ENCODE results near the gene ZNF451.
"Not testable (repeated sequence)": the region's sequence is repeated elsewhere in the genome, so short reads cannot be mapped to it uniquely, and the experiment has no call there.

ZNF451 gene

GRCh38 chr6:57090458-57091067 is 575 bp downstream of the ZNF451 start:
- not testable (repeated sequence) for DNase-seq (ENCODE audit: low read depth)

GRCh38 chr6:57091375-57091774 is 1.4 kb downstream of the ZNF451 start:
- not testable (repeated sequence) for DNase-seq (ENCODE audit: low read depth)

DNA sequence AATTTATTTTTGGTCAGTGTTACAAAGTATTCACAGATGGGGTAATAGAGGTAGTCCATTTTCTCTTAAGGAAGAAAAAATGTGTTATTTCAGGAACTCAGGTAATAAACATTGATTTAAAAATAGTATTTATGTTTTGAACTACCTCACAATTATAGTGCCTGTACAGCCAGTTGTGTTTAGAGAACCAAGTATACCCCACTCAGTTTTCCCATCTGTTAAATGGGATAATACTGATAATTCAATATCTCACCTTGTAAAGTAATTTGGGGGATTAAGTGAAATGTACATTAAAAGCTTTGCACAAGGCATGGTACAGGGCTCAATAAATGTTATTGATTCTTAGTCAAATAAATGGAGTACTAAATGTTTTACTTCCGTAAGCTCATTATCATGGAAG is 4.7 kb downstream of the ZNF451 start:
- no peak for DNase-seq (ENCODE audit: low read depth)

- no peak for DNase-seq (ENCODE audit: low read depth)
Measured at GRCh38 chr6:57097596-57097995, 7.6 kb downstream of the ZNF451 start.

DNA sequence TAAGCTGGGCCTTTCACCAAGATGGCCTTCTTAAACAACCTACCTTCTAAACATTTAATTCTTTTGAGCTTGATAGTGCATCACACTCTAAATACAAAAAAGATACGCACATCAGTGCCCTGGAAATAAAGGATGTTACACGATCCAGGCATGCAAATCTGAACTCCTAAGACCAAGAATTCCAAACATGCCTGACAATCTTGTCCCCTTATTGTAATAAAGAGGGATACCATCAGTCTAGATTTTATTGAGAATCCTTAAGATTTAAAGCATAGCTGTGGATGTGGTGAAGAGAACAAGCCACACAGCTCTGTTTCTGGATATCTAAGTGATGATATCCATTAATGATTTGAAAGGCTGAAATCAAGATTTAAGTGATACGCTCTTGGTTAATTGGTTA is 13.0 kb downstream of the ZNF451 start:
- no peak for DNase-seq (ENCODE audit: low read depth)

- DNase-seq (ENCODE audit: low read depth), result no peak
Measured at GRCh38 chr6:57104336-57104735, 14.3 kb downstream of the ZNF451 start.

- no peak for DNase-seq (ENCODE audit: low read depth)
Measured at GRCh38 chr6:57106990-57107389, 17.0 kb downstream of the ZNF451 start.

GRCh38 chr6:57108691-57109090 is 18.7 kb downstream of the ZNF451 start:
- no peak for DNase-seq (ENCODE audit: low read depth)

GRCh38 chr6:57109880-57110279 is 19.9 kb downstream of the ZNF451 start:
- DNase-seq (ENCODE audit: low read depth), result no peak

- no peak for DNase-seq (ENCODE audit: low read depth)
Measured at GRCh38 chr6:57113105-57113504, 23.1 kb downstream of the ZNF451 start.

- DNase-seq (ENCODE audit: low read depth), result no peak
Measured at GRCh38 chr6:57116776-57117175, 26.8 kb downstream of the ZNF451 start.

DNA sequence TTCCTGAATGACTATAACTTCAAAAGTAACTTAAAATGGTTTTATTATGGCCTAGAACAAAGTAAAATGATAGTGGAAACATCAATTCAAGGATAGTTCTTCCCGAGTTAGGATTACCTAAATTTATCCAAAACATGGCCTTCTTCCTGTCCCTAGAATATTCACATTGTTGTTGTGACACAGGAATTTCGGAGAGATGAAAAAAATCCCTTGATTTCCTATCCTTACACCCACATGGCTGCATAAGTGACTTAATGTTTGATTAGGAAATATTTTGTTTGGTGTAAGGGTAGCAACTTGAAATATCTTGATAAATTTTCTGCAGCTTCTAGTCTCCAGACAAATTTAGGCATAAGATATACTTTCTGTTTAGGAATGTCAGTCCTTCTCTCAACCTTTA is 27.8 kb downstream of the ZNF451 start:
- no peak for DNase-seq (ENCODE audit: low read depth)

- DNase-seq (ENCODE audit: low read depth), result no peak
Measured at GRCh38 chr6:57123111-57123510, 33.1 kb downstream of the ZNF451 start.

DNA sequence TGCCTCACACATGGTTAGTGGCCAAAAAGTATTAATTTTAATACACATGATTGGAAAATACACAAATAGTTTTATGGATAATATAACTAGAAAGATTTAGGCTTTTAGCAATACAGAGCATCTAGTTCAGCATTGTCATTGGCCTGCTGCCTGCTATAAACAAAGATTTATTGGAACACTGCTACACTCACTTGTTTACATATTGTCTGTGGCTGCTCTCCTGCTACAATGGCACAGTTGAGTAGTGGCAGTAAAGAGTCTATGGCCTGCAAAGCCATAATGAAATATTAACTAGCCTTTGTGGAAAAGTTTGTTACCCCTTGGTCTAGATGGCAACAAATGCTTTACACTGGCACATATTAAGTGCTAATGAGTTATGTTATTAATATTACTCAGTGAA is 37.8 kb downstream of the ZNF451 start:
- no peak for DNase-seq (ENCODE audit: low read depth)

GRCh38 chr6:57130661-57131177 is 40.7 kb downstream of the ZNF451 start:
- no peak for DNase-seq (ENCODE audit: low read depth)

DNA sequence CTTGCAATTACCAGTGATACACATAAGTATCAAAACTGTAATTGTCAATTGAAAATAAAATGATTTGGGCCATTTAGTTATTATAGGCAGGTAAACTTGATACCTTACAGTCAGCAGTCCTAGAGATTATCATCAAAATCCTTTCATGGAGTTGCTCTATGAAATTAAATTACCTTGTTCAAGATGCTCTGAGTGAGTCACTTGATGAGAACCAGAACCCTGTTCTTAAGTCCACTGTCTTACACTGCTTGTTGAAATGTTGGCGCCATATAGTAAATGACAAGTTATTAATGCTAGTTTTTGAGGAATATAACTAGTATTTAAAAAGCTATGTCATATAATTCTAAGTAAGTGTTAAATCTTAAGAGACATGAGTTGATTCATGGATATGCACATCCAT is 45.0 kb downstream of the ZNF451 start:
- no peak for DNase-seq (ENCODE audit: low read depth)

DNA sequence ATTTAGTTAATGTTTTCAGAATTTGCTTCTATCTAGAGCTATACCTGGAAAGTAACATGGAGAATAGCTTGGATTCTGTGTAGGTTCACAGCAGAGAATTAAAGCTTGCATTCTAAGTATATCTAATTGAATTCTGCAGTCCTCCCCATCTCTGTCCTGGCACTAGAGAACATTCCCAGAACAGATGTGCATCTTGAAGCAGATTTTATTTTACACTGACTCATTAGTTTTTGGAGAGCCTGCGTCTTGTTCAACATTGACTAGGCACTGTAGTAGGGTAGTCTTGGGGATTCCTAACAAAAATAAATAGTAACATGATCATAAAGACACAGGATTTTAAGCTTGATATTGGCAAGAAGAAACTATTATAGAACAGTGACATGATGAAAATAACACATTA is 45.9 kb downstream of the ZNF451 start:
- no peak for DNase-seq (ENCODE audit: low read depth)

- DNase-seq (ENCODE audit: low read depth), result no peak
Measured at GRCh38 chr6:57137350-57137749, 47.4 kb downstream of the ZNF451 start.

GRCh38 chr6:57138026-57138425 is 48.0 kb downstream of the ZNF451 start:
- DNase-seq (ENCODE audit: low read depth), result no peak

DNA sequence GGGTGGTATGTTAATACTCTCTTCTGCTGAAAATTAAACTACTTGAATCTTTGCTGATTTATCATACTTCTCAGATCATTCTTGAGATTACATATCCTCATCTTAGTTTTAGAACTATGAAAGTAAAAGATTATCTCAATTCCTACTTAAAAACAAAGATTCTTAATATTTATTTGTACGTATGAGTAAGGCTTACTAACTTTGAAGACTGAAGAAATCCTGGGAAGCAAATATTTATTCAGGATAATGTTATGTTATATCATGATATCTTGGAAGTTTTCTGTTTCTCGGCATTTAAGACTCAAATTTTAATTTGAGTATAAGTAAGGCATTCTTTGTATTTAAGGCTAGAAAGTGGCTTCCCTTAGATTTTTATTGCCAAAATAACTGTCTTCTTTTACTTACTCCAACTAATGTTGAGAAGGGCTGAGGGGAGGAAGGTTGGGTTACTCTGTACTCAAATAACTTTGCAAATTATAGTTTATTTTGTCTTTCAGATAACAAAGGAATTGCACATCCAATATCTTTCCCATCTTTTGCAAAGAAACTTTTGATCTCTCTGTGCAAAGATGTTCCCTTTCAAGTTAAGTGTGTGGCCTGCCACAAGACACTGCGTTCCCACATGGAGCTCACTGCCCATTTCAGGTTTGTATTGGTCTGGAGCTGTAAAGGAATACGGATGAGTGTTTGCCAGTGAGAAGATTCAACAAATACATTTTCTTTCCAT is 51.6 kb downstream of the ZNF451 start:
- DNase-seq (ENCODE audit: low read depth), result no peak

DNA sequence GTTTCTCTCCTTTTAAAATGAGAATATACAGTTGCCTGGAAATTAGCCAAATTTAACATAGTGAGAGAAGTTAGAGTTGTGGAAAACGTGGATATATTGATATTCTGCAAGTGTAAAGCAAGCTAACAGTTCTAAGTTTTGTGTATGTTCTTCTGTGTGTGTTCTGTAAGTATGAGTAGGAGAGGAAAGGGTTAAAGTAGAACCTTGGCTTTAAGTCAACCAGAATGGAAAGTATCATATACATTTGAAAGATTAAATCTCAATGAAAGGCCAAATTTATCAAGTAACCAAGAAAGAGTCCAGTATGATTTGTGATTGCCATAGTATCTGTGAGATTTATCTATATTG is 52.2 kb downstream of the ZNF451 start:
- no peak for DNase-seq (ENCODE audit: low read depth)

DNA sequence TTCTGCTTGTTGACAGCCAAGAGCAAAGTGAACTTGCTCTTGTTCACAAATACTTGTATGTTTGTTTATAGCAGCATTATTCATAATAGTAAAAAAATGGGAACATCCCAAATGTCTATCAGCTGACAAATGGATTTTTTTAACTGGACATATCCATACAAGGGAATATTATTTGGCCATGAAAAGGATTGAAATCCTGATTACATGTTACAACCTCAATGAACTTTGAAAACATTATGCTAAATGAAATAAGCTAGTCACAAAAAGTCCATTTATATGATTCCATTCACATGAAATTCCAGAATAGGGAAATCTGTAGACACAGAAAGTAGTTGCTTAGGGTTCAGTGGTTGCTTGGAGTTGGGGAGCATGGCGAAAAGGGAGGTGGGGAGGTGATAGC is 53.7 kb downstream of the ZNF451 start:
- DNase-seq (ENCODE audit: low read depth), result no peak

- no peak for DNase-seq (ENCODE audit: low read depth)
Measured at GRCh38 chr6:57147401-57147800, 57.4 kb downstream of the ZNF451 start.
